ENCODE data around the gene CCDC50.

CCDC50 gene

GRCh38 chr3:191391861-191392808 lies 62.9 kb downstream of the CCDC50 start:
- Histone ChIP-seq H3K9me2 (replicated peaks; ENCODE audit: low read depth, low read length) (no peaks in the 10 kb centered on the region), H3K4me3 (ENCODE audit: low read length, poor library complexity, severe bottlenecking) (no peak overlapping the region), H4K20me1 (ENCODE audit: insufficient read depth, low read length, poor library complexity, severe bottlenecking) (no peaks in the 10 kb centered on the region), H3K27me3 (ENCODE audit: insufficient read depth, low read length, poor library complexity, severe bottlenecking) (no peaks in the 10 kb centered on the region), H3K4me2 (ENCODE audit: low read depth, low read length, poor library complexity, severe bottlenecking) (no peak overlapping the region), H2AFZ (ENCODE audit: low read length) (no peak overlapping the region), H3F3A (ENCODE audit: low read depth) (no peaks in the 10 kb centered on the region), H3K9me3 (ENCODE audit: insufficient read depth, low read depth, low read length) (no peaks in the 10 kb centered on the region), H3K36me3 (ENCODE audit: insufficient read depth, low read length) (no peaks in the 10 kb centered on the region), H3K79me2 (ENCODE audit: insufficient read depth, low read length) (no peaks in the 10 kb centered on the region), H3K4me1 (ENCODE audit: insufficient read depth, low read length, poor library complexity, severe bottlenecking) (no peaks in the 10 kb centered on the region), H3K9ac (ENCODE audit: low read depth, low read length, poor library complexity, severe bottlenecking) (no peak overlapping the region)
- TF ChIP-seq EZH2phosphoT487 (IDR thresholded peaks at IDR 0.05; ENCODE audit: borderline replicate concordance) (no peak), CTCF (conservative IDR thresholded peaks at IDR 0.05; ENCODE audit: low read length) (no peak)

- H3K27me3 ChIP-seq (ENCODE audit: insufficient read depth, low read length, poor library complexity, severe bottlenecking): no peaks in the 10 kb centered on the region
- no peak for TF ChIP-seq EZH2phosphoT487 (IDR thresholded peaks at IDR 0.05; ENCODE audit: borderline replicate concordance)
- no peak for TF ChIP-seq CTCF (conservative IDR thresholded peaks at IDR 0.05; ENCODE audit: low read length)
- no peaks in the 10 kb centered on the region for H3K9me2 ChIP-seq (replicated peaks; ENCODE audit: low read depth, low read length)
- H2AFZ ChIP-seq (ENCODE audit: low read length): no peak overlapping the region
- no peak overlapping the region for H3K4me2 ChIP-seq (ENCODE audit: low read depth, low read length, poor library complexity, severe bottlenecking)
- H3K4me3 ChIP-seq (ENCODE audit: low read length, poor library complexity, severe bottlenecking): no peak overlapping the region
- no peaks in the 10 kb centered on the region for H3K79me2 ChIP-seq (ENCODE audit: insufficient read depth, low read length)
- H3K9me3 ChIP-seq (ENCODE audit: insufficient read depth, low read depth, low read length): no peaks in the 10 kb centered on the region
- H3K36me3 ChIP-seq (ENCODE audit: insufficient read depth, low read length): no peaks in the 10 kb centered on the region
- no peaks in the 10 kb centered on the region for H4K20me1 ChIP-seq (ENCODE audit: insufficient read depth, low read length, poor library complexity, severe bottlenecking)
- H3F3A ChIP-seq (ENCODE audit: low read depth): no peaks in the 10 kb centered on the region
- H3K4me1 ChIP-seq (ENCODE audit: insufficient read depth, low read length, poor library complexity, severe bottlenecking): no peaks in the 10 kb centered on the region
- no peak overlapping the region for H3K9ac ChIP-seq (ENCODE audit: low read depth, low read length, poor library complexity, severe bottlenecking)
These were observed 64.0 kb downstream of the CCDC50 start for GRCh38 chr3:191393146-191393545.

GRCh38 chr3:191397771-191398170 lies 68.6 kb downstream of the CCDC50 start:
- Histone ChIP-seq H3K4me2 (ENCODE audit: low read depth, low read length, poor library complexity, severe bottlenecking) (no peak overlapping the region), H3K9me2 (replicated peaks; ENCODE audit: low read depth, low read length) (no peaks in the 10 kb centered on the region), H3K4me1 (ENCODE audit: insufficient read depth, low read length, poor library complexity, severe bottlenecking) (no peaks in the 10 kb centered on the region), H3K79me2 (ENCODE audit: insufficient read depth, low read length) (no peaks in the 10 kb centered on the region), H3K9ac (ENCODE audit: low read depth, low read length, poor library complexity, severe bottlenecking) (no peak overlapping the region), H3K9me3 (ENCODE audit: insufficient read depth, low read depth, low read length) (no peaks in the 10 kb centered on the region), H3F3A (ENCODE audit: low read depth) (no peaks in the 10 kb centered on the region), H3K36me3 (ENCODE audit: insufficient read depth, low read length) (no peaks in the 10 kb centered on the region), H4K20me1 (ENCODE audit: insufficient read depth, low read length, poor library complexity, severe bottlenecking) (no peaks in the 10 kb centered on the region), H3K4me3 (ENCODE audit: low read length, poor library complexity, severe bottlenecking) (no peak overlapping the region), H2AFZ (ENCODE audit: low read length) (no peak overlapping the region), H3K27me3 (ENCODE audit: insufficient read depth, low read length, poor library complexity, severe bottlenecking) (no peaks in the 10 kb centered on the region)
- no peak for TF ChIP-seq CTCF (conservative IDR thresholded peaks at IDR 0.05; ENCODE audit: low read length)
- TF ChIP-seq EZH2phosphoT487 (IDR thresholded peaks at IDR 0.05; ENCODE audit: borderline replicate concordance): no peak

All from Loucy (cell line).